Retinal pigment epithelial cell (primary cell): ENCODE data around the gene BACH2.

Experiments
- DNase-seq: peaks from one replicate; pipeline ENCODE4 v3.0.0-alpha.2; 2010; ENCODE audit warnings: low read depth
- H3K4me3 ChIP-seq: 2 replicates; pipeline ENCODE4 v1.5.1; 2011; ENCODE audit warnings: mild to moderate bottlenecking, low read length, control low read depth, moderate library complexity
- CTCF ChIP-seq: conservative IDR thresholded peaks from 2 replicates; pipeline ENCODE4 v1.5.1; 2011; ENCODE audit warnings: low read depth, low read length, control low read depth, inconsistent platforms

Gene BACH2

GRCh38 chr6:90049295-90049694, 247.3 kb downstream of the BACH2 start:
- no peak overlapping the region for H3K4me3 ChIP-seq
- no peak for TF ChIP-seq CTCF
- no peak for DNase-seq

- H3K4me3 ChIP-seq: no peak overlapping the region
- DNase-seq: no peak
These were observed 248.3 kb downstream of the BACH2 start for GRCh38 chr6:90048206-90048967.

GRCh38 chr6:90045535-90045934, 251.1 kb downstream of the BACH2 start:
- DNase-seq: no peak
- no peak overlapping the region for H3K4me3 ChIP-seq
- no peak for TF ChIP-seq CTCF

More at GRCh38 chr6:90048206-90048967, 248.3 kb downstream of the BACH2 start:
- no peak for TF ChIP-seq CTCF

DNA sequence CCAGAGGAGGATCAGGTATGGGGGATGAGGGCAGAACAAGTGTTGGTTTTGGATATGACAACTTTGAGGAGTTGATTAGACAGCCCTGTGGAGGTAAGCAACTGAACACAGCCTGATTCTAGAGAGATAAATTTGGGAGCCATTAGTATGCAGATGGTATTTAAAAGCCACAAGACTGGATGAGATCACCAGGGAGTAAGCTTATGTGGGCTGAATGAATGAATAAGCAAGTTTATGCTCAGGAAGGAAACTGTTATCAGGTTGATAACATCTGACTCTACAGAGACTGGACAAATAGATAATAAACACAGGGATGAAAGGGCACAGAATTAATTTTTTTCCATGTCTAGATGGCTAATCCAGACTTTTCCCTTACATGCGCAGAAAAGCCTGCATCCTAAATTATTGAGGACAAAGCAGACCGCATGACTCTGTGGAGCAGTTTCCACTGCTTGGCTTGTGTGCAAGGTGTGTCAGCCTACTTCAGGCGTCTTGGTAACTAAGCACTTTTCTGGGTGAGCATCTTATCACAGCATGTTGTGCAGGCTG, 251.7 kb downstream of the BACH2 start:
- DNase-seq: no peak
- H3K4me3 ChIP-seq: no peak overlapping the region
- TF ChIP-seq CTCF: no peak

DNA sequence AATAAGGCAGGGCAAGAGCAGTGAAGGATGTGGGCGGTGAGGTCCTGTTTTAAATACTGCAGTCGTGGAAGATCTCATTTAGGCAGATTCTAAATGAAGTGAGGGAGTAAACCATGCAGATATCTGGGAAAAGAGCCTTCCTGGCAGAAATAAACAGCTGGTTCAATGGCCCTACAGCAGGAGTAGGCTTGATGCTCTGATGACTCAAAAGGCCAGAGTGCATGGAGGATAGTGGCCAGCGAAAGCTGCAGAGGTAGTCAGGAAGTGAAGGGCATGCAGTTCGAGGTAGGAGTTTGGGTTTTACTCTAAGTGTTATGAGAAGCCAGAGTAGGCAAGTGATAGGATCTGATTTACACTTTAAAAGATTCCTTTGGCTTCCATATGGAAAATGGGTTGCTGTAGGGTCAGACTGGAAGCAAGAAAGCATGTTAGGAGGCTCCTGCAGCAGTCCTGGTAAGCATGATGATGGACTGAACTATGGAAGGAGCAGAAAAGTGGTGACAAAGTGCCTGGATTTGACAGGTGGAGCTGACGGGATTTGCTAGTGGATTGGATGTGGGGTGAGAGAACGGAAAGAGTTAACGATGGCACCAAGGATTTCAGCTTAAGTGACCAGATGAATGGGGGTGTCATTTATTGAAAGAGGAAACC, 252.3 kb downstream of the BACH2 start:
- DNase-seq: no peak
- TF ChIP-seq CTCF: no peak

DNA sequence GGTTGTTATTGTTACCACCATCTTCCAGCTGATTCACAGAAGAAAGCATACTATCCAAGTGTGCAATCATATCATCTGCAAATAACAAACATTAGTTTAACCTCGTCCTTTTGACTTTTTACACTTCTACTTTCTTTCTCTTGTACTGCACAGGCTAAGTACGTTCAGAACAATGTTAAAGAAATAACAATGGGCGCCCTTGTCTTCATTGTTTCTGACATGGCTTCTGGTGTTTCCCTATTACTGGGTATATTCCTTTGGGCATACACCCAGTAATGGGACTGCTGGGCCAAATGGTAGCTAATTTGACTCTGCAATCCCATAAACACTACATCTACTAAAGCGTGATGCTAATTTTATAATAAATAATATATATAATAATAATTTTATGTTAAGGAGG, 255.7 kb downstream of the BACH2 start:
- H3K4me3 ChIP-seq: no peak overlapping the region
- TF ChIP-seq CTCF: no peak
- no peak for DNase-seq

More for the DNA sequence above, 252.3 kb downstream of the BACH2 start:
- H3K4me3 ChIP-seq: no peak overlapping the region
